Spleen (tissue), 7 donors: ENCODE results near the gene BICRA.

ENCODE experiments used
- CTCF ChIP-seq, 11 experiments: fragments of 200-600 bp in 7 of 11; fragments of 450-650 bp in 4 of 11; sonication (generic) in 4 of 11; IDR thresholded peaks in 8 of 11; conservative IDR thresholded peaks in 3 of 11; 1 replicate in 7 of 11; 2 replicates in 4 of 11; pipeline versions ENCODE4 v1.4.0 to v1.8.0; 2016 to 2021; ENCODE audit warnings: antibody characterized with exemption in 11 of 11, inconsistent platforms in 4 of 11, mild to moderate bottlenecking in 1 of 11
- POLR2A ChIP-seq, 3 donors: fragments of 450-650 bp; IDR thresholded peaks; one replicate each; pipeline ENCODE4 v1.5.1; 2017; ENCODE audit warnings: antibody characterized with exemption in 3 of 3, mild to moderate bottlenecking in 1 of 3
- POLR2AphosphoS5 ChIP-seq, 3 donors: sonication (generic); formaldehyde crosslinking; IDR thresholded peaks; one replicate each; pipeline ENCODE4 v1.5.1; 2017; ENCODE audit warnings: antibody characterized with exemption in 3 of 3
- donor health status: DM: no; HTN: no; CAD: no; lungs with moderate emphysema.
- donor health status: DM: no; HTN: no; CAD: no.
- donor health status: DM: no; HTN: no; CAD: no.

GRCh38 chr19:47653856-47654255 is 44.9 kb downstream of the BICRA start:
- no peak for TF ChIP-seq POLR2A (IDR thresholded peaks at IDR 0.05)
- TF ChIP-seq CTCF (IDR thresholded peaks at IDR 0.05 in 8 of 11, conservative IDR thresholded peaks at IDR 0.05 in 3 of 11), result no peak
- TF ChIP-seq POLR2AphosphoS5 (IDR thresholded peaks at IDR 0.05), result no peak
